WTC11 (cell line): ENCODE data around the gene TGFBR2. TPM values are rescaled to one million over a fixed set of nuclear protein-coding genes. Genes with fewer than 3 reads are reported as not detected.

Experiments
- ATAC-seq: fragments of 200-7000 bp; cut with Tn5 transposase; 2 replicates; pipeline ENCODE4 v1.10.0; 2021; ENCODE audit warnings: mild to moderate bottlenecking, moderate library complexity
- CTCF ChIA-PET: fragments of 300-600 bp; sonication (Branson Sonifier 250); formaldehyde crosslinking; loops from one replicate; lab custom pipeline; 2021; ENCODE audit warnings: antibody characterized with exemption; lab: Charles Lee
- POLR2A ChIA-PET: fragments of 350-600 bp; sonication (Branson Sonifier 250); formaldehyde crosslinking; loops from one replicate; lab custom pipeline; 2021; ENCODE audit warnings: antibody characterized with exemption; lab: Charles Lee
- DNase-seq: peaks from one replicate; pipeline ENCODE4 v3.0.0; 2021; ENCODE audit warnings: low spot score
- H3K27ac Mint-ChIP-seq: 2 replicates; pipeline ENCODE4 v1.8.0; 2021; ENCODE audit warnings: mixed read lengths
- H3K27me3 Mint-ChIP-seq: 2 replicates; pipeline ENCODE4 v1.8.0; 2021; ENCODE audit warnings: low read depth, mild to moderate bottlenecking, moderate library complexity, mixed read lengths
- H3K36me3 Mint-ChIP-seq: 2 replicates; pipeline ENCODE4 v1.8.0; 2021; ENCODE audit warnings: mixed read lengths
- H3K4me1 Mint-ChIP-seq: 2 replicates; pipeline ENCODE4 v1.8.0; 2022; ENCODE audit warnings: mixed read lengths
- H3K4me3 Mint-ChIP-seq: 2 replicates; pipeline ENCODE4 v1.8.0; 2021; ENCODE audit warnings: mild to moderate bottlenecking, moderate library complexity, mixed read lengths
- H3K9me3 Mint-ChIP-seq: 2 replicates; pipeline ENCODE4 v1.8.0; 2021; ENCODE audit warnings: mixed read lengths
- EMX1 ChIP-seq: fragments of 250-450 bp; sonication (Bioruptor Pico); IDR thresholded peaks from 2 replicates; pipeline ENCODE4 v1.8.0; 2021; ENCODE audit warnings: mild to moderate bottlenecking
- NFYB ChIP-seq: sonication (generic); formaldehyde crosslinking; conservative IDR thresholded peaks from 2 replicates; pipeline ENCODE4 v1.8.0; 2022; ENCODE audit warnings: low read depth, missing genetic modification reagents
- PRRX2 ChIP-seq: fragments of 250-450 bp; sonication (Bioruptor Pico); IDR thresholded peaks from 2 replicates; pipeline ENCODE4 v1.8.0; 2021; ENCODE audit warnings: mild to moderate bottlenecking
- TEAD1 ChIP-seq: sonication (generic); formaldehyde crosslinking; IDR thresholded peaks from 2 replicates; pipeline ENCODE4 v1.8.0; 2022; ENCODE audit warnings: mild to moderate bottlenecking, missing genetic modification reagents
- ZNF219 ChIP-seq: sonication (generic); formaldehyde crosslinking; IDR thresholded peaks from 2 replicates; pipeline ENCODE4 v1.8.0; 2023; ENCODE audit warnings: missing genetic modification reagents, mild to moderate bottlenecking, borderline replicate concordance
- ZNF396 ChIP-seq: fragments of 250-450 bp; sonication (Bioruptor Pico); IDR thresholded peaks from 2 replicates; pipeline ENCODE4 v1.8.0; 2021; ENCODE audit warnings: mild to moderate bottlenecking, moderate library complexity, borderline replicate concordance
- total RNA-seq: library from RNA; stranded (reverse); gene quantifications from 3 replicates; pipeline ENCODE4 v1.2.3, GENCODE V29; 2021
- TF ChIP-seq, protein P1 (sequence below): fragments of 250-450 bp; sonication (Bioruptor Pico); IDR thresholded peaks from 2 replicates; pipeline ENCODE4 v1.9.0; 2021; ENCODE audit warnings: mild to moderate bottlenecking, borderline replicate concordance
- TF ChIP-seq, protein P2 (sequence below): fragments of 200-600 bp; IDR thresholded peaks from 2 replicates; pipeline ENCODE4 v1.8.0; 2022; ENCODE audit warnings: antibody characterized with exemption
- TF ChIP-seq, protein P3 (sequence below): sonication (generic); formaldehyde crosslinking; IDR thresholded peaks from 2 replicates; pipeline ENCODE4 v1.8.0; 2022; ENCODE audit warnings: missing genetic modification reagents
- TF ChIP-seq, protein P4 (sequence below): sonication (generic); formaldehyde crosslinking; IDR thresholded peaks from 2 replicates; pipeline ENCODE4 v1.8.1; 2022; ENCODE audit warnings: mild to moderate bottlenecking, moderate library complexity, missing genetic modification reagents
- TF ChIP-seq, protein P5 (sequence below): sonication (generic); formaldehyde crosslinking; IDR thresholded peaks from 2 replicates; pipeline ENCODE4 v1.8.0; 2023; ENCODE audit warnings: missing genetic modification reagents
- TF ChIP-seq, protein P6 (sequence below): sonication (generic); formaldehyde crosslinking; IDR thresholded peaks from 2 replicates; pipeline ENCODE4 v1.8.1; 2023; ENCODE audit warnings: mild to moderate bottlenecking, missing genetic modification reagents
- TF ChIP-seq, protein P7 (sequence below): sonication (generic); formaldehyde crosslinking; IDR thresholded peaks from 2 replicates; pipeline ENCODE4 v1.8.1; 2022; ENCODE audit warnings: missing genetic modification reagents, borderline replicate concordance
- TF ChIP-seq, protein P8 (sequence below): fragments of 250-450 bp; sonication (Bioruptor Pico); IDR thresholded peaks from 2 replicates; pipeline ENCODE4 v2.1.2; 2022; ENCODE audit warnings: mild to moderate bottlenecking, moderate library complexity

Gene TGFBR2
- total RNA-seq, 1 experiment from 2014 or later: 9.6 TPM

DNA sequence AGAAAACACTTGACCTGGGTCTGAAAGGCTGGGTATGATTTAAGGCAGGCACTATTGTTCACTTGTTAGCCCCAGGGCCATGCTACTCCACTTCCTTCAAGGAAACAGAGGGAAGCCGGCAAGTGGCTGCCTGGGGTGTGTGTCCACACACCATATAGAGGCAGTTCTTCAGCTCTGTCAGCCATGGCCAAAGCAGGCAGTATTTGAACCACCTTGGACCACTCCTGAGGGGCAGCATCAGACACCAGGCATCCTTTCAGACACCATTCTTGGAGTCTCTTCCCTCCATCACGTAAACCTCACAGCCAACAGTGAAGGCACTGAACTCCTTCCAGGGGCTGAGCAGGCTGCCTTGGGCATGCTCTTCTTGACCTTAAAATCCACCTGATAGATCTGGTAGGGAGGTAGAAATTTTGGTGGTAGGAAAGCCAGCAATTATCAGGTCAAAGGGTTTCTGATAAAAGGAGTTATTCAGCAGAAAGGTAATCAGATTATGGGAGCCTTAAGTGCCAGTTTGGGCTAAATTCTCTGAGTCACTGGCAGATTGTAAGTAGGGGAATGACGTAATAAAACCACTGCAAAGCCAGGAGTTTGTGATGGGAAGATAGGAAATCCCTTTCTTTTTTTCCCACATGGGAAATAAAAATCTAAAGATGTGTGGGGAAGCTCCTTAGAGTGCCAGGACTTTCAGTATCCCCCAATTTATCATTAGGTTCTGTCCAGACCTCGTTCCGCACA, 20.2 kb downstream of the TGFBR2 start:
- TF ChIP-seq PRRX2 (CRISPR knock-in tag) (no peak), TEAD1 (CRISPR knock-in tag) (no peak), NFYB (CRISPR knock-in tag) (no peak)
- TF ChIP-seq, protein P1, sequence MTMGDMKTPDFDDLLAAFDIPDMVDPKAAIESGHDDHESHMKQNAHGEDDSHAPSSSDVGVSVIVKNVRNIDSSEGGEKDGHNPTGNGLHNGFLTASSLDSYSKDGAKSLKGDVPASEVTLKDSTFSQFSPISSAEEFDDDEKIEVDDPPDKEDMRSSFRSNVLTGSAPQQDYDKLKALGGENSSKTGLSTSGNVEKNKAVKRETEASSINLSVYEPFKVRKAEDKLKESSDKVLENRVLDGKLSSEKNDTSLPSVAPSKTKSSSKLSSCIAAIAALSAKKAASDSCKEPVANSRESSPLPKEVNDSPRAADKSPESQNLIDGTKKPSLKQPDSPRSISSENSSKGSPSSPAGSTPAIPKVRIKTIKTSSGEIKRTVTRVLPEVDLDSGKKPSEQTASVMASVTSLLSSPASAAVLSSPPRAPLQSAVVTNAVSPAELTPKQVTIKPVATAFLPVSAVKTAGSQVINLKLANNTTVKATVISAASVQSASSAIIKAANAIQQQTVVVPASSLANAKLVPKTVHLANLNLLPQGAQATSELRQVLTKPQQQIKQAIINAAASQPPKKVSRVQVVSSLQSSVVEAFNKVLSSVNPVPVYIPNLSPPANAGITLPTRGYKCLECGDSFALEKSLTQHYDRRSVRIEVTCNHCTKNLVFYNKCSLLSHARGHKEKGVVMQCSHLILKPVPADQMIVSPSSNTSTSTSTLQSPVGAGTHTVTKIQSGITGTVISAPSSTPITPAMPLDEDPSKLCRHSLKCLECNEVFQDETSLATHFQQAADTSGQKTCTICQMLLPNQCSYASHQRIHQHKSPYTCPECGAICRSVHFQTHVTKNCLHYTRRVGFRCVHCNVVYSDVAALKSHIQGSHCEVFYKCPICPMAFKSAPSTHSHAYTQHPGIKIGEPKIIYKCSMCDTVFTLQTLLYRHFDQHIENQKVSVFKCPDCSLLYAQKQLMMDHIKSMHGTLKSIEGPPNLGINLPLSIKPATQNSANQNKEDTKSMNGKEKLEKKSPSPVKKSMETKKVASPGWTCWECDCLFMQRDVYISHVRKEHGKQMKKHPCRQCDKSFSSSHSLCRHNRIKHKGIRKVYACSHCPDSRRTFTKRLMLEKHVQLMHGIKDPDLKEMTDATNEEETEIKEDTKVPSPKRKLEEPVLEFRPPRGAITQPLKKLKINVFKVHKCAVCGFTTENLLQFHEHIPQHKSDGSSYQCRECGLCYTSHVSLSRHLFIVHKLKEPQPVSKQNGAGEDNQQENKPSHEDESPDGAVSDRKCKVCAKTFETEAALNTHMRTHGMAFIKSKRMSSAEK (CRISPR knock-in tag): no peak
- TF ChIP-seq, protein P2, sequence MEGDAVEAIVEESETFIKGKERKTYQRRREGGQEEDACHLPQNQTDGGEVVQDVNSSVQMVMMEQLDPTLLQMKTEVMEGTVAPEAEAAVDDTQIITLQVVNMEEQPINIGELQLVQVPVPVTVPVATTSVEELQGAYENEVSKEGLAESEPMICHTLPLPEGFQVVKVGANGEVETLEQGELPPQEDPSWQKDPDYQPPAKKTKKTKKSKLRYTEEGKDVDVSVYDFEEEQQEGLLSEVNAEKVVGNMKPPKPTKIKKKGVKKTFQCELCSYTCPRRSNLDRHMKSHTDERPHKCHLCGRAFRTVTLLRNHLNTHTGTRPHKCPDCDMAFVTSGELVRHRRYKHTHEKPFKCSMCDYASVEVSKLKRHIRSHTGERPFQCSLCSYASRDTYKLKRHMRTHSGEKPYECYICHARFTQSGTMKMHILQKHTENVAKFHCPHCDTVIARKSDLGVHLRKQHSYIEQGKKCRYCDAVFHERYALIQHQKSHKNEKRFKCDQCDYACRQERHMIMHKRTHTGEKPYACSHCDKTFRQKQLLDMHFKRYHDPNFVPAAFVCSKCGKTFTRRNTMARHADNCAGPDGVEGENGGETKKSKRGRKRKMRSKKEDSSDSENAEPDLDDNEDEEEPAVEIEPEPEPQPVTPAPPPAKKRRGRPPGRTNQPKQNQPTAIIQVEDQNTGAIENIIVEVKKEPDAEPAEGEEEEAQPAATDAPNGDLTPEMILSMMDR: no peak
- TF ChIP-seq, protein P3, sequence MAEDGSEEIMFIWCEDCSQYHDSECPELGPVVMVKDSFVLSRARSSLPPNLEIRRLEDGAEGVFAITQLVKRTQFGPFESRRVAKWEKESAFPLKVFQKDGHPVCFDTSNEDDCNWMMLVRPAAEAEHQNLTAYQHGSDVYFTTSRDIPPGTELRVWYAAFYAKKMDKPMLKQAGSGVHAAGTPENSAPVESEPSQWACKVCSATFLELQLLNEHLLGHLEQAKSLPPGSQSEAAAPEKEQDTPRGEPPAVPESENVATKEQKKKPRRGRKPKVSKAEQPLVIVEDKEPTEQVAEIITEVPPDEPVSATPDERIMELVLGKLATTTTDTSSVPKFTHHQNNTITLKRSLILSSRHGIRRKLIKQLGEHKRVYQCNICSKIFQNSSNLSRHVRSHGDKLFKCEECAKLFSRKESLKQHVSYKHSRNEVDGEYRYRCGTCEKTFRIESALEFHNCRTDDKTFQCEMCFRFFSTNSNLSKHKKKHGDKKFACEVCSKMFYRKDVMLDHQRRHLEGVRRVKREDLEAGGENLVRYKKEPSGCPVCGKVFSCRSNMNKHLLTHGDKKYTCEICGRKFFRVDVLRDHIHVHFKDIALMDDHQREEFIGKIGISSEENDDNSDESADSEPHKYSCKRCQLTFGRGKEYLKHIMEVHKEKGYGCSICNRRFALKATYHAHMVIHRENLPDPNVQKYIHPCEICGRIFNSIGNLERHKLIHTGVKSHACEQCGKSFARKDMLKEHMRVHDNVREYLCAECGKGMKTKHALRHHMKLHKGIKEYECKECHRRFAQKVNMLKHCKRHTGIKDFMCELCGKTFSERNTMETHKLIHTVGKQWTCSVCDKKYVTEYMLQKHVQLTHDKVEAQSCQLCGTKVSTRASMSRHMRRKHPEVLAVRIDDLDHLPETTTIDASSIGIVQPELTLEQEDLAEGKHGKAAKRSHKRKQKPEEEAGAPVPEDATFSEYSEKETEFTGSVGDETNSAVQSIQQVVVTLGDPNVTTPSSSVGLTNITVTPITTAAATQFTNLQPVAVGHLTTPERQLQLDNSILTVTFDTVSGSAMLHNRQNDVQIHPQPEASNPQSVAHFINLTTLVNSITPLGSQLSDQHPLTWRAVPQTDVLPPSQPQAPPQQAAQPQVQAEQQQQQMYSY (CRISPR knock-in tag): no peak
- TF ChIP-seq, protein P4, sequence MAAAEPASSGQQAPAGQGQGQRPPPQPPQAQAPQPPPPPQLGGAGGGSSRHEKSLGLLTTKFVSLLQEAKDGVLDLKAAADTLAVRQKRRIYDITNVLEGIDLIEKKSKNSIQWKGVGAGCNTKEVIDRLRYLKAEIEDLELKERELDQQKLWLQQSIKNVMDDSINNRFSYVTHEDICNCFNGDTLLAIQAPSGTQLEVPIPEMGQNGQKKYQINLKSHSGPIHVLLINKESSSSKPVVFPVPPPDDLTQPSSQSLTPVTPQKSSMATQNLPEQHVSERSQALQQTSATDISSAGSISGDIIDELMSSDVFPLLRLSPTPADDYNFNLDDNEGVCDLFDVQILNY (CRISPR knock-in tag): no peak
- TF ChIP-seq, all 79 proteins: peak for 0
- H3K36me3 Mint-ChIP-seq: peaks cover 27% of the 10 kb centered on the region
- peak overlapping the region; percentile 77; the same call in 1 of the 2 replicates for H3K27ac Mint-ChIP-seq
- peaks cover 3% of the 10 kb centered on the region; the same call in 1 of the 2 replicates for H3K9me3 Mint-ChIP-seq
- ChIA-PET POLR2A (no interaction called here), CTCF (no interaction called here)
- DNase-seq: no peak
- H3K27me3 Mint-ChIP-seq: no peaks in the 10 kb centered on the region
- H3K4me1 Mint-ChIP-seq: peaks cover 46% of the 10 kb centered on the region
- H3K4me3 Mint-ChIP-seq: no peak overlapping the region
- peak; percentile 48 for ATAC-seq

DNA sequence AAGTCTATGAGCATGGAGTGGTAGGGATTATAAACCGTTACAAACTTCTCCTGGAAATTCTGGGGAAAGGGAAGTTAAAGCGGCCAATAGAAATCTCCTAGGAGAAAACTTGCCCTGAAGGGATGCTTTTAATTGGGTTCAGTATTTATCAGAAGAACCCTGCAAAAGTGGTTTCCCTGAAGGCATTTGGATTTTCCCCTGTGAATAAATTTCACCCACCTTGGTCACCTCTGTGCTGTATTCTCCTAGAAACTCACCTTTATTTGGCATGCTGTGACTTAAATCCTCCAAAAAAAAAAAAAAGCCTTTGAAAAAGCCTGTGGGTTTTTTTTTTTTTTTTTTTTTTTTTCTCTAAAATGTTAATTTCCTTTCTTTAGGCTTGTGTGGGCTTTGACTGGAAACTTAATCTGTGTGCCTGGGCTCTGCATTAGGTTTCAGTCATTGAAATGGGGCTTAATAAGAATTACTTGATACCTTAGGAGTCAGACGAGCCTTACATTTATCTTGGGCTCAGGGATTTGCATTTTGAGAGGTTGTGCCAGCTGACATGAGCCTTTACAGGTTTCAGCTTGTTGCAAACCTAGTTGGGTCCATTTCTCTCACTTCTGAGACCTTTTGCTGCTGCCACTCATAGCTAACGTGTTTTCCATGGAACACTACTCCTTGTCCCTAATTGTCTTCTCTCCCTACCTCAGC, 22.0 kb downstream of the TGFBR2 start:
- ATAC-seq: peak; percentile 46
- H3K27ac Mint-ChIP-seq: peak overlapping the region; percentile 94
- TF ChIP-seq EMX1 (CRISPR knock-in tag): no peak
- TF ChIP-seq, protein P5, sequence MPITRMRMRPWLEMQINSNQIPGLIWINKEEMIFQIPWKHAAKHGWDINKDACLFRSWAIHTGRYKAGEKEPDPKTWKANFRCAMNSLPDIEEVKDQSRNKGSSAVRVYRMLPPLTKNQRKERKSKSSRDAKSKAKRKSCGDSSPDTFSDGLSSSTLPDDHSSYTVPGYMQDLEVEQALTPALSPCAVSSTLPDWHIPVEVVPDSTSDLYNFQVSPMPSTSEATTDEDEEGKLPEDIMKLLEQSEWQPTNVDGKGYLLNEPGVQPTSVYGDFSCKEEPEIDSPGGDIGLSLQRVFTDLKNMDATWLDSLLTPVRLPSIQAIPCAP: no peak
- no peak for TF ChIP-seq ZNF219 (CRISPR knock-in tag)
- TF ChIP-seq, protein P6, sequence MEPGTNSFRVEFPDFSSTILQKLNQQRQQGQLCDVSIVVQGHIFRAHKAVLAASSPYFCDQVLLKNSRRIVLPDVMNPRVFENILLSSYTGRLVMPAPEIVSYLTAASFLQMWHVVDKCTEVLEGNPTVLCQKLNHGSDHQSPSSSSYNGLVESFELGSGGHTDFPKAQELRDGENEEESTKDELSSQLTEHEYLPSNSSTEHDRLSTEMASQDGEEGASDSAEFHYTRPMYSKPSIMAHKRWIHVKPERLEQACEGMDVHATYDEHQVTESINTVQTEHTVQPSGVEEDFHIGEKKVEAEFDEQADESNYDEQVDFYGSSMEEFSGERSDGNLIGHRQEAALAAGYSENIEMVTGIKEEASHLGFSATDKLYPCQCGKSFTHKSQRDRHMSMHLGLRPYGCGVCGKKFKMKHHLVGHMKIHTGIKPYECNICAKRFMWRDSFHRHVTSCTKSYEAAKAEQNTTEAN (CRISPR knock-in tag): no peak
- TF ChIP-seq, protein P7, sequence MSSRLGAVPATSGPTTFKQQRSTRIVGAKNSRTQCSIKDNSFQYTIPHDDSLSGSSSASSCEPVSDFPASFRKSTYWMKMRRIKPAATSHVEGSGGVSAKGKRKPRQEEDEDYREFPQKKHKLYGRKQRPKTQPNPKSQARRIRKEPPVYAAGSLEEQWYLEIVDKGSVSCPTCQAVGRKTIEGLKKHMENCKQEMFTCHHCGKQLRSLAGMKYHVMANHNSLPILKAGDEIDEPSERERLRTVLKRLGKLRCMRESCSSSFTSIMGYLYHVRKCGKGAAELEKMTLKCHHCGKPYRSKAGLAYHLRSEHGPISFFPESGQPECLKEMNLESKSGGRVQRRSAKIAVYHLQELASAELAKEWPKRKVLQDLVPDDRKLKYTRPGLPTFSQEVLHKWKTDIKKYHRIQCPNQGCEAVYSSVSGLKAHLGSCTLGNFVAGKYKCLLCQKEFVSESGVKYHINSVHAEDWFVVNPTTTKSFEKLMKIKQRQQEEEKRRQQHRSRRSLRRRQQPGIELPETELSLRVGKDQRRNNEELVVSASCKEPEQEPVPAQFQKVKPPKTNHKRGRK (CRISPR knock-in tag): no peak
- TF ChIP-seq, protein P8, sequence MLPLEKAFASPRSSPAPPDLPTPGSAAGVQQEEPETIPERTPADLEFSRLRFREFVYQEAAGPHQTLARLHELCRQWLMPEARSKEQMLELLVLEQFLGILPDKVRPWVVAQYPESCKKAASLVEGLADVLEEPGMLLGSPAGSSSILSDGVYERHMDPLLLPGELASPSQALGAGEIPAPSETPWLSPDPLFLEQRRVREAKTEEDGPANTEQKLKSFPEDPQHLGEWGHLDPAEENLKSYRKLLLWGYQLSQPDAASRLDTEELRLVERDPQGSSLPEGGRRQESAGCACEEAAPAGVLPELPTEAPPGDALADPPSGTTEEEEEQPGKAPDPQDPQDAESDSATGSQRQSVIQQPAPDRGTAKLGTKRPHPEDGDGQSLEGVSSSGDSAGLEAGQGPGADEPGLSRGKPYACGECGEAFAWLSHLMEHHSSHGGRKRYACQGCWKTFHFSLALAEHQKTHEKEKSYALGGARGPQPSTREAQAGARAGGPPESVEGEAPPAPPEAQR (CRISPR knock-in tag): no peak
- TF ChIP-seq ZNF396 (CRISPR knock-in tag): no peak

More for the DNA sequence above, 22.0 kb downstream of the TGFBR2 start:
- DNase-seq: no peak
- Mint-ChIP-seq H3K36me3 (peaks cover 26% of the 10 kb centered on the region), H3K4me1 (peaks cover 55% of the 10 kb centered on the region), H3K9me3 (peaks cover 3% of the 10 kb centered on the region; the same call in 1 of the 2 replicates), H3K4me3 (no peak overlapping the region), H3K27me3 (no peaks in the 10 kb centered on the region)
- CTCF ChIA-PET: interaction anchor here (1.1 to 1.4 kb wide), 3 partner anchors 22 to 586 kb away, joined by 3 to 4 read pairs (median 4); partner anchors contain the start of gene TGFBR2
- POLR2A ChIA-PET: no interaction called here
